GM23248 (cell line): ENCODE measurements around the gene CIROP. TPM values are rescaled to one million over a fixed set of nuclear protein-coding genes. Genes with fewer than 3 reads are reported as not detected.

ENCODE experiments used
- DNase-seq: peaks from one replicate; pipeline ENCODE4 v3.0.0-alpha.2; 2015
- H2AFZ ChIP-seq: fragments of 200-600 bp; sonication (generic); 2 replicates; pipeline ENCODE4 v1.6.1; 2016; ENCODE audit warnings: antibody characterized with exemption
- H3F3A ChIP-seq: fragments of 200-600 bp; sonication (generic); 2 replicates; pipeline ENCODE4 v1.6.1; 2016; ENCODE audit warnings: mild to moderate bottlenecking, antibody characterized with exemption, mixed run types; ENCODE audit not compliant: insufficient read depth
- H3K27ac ChIP-seq: fragments of 200-600 bp; sonication (generic); 2 replicates; pipeline ENCODE4 v1.5.1; 2016; ENCODE audit warnings: mild to moderate bottlenecking
- H3K27me3 ChIP-seq: fragments of 200-600 bp; sonication (generic); replicated peaks from 2 replicates; pipeline ENCODE4 v1.6.1; 2016; ENCODE audit warnings: mild to moderate bottlenecking; ENCODE audit not compliant: insufficient read depth
- H3K36me3 ChIP-seq: fragments of 200-600 bp; sonication (generic); 2 replicates; pipeline ENCODE4 v1.6.1; 2016; ENCODE audit warnings: low read depth, mild to moderate bottlenecking
- H3K4me1 ChIP-seq: fragments of 200-600 bp; sonication (generic); 2 replicates; pipeline ENCODE4 v1.6.1; 2016; ENCODE audit warnings: mild to moderate bottlenecking; ENCODE audit not compliant: insufficient read depth
- H3K4me2 ChIP-seq: fragments of 200-600 bp; sonication (generic); one replicate; pipeline ENCODE4 v1.6.1; 2016; ENCODE audit warnings: mild to moderate bottlenecking; ENCODE audit not compliant: unreplicated experiment
- H3K4me3 ChIP-seq: fragments of 200-600 bp; sonication (generic); 2 replicates; pipeline ENCODE4 v1.5.1; 2016; ENCODE audit warnings: mild to moderate bottlenecking
- H3K79me2 ChIP-seq: fragments of 200-600 bp; sonication (generic); 2 replicates; pipeline ENCODE4 v1.6.1; 2016; ENCODE audit warnings: mild to moderate bottlenecking; ENCODE audit not compliant: insufficient read depth
- H3K9ac ChIP-seq: fragments of 200-600 bp; sonication (generic); 2 replicates; pipeline ENCODE4 v1.6.1; 2016; ENCODE audit warnings: mild to moderate bottlenecking
- H3K9me2 ChIP-seq: fragments of 200-600 bp; sonication (generic); 2 replicates; pipeline ENCODE4 v1.6.1; 2016; ENCODE audit warnings: mixed run types, mild to moderate bottlenecking, moderate library complexity; ENCODE audit not compliant: insufficient read depth
- H3K9me3 ChIP-seq: fragments of 200-600 bp; sonication (generic); one replicate; pipeline ENCODE4 v1.6.1; 2017; ENCODE audit warnings: low read depth
- H4K20me1 ChIP-seq: fragments of 200-600 bp; sonication (generic); 2 replicates; pipeline ENCODE4 v1.6.0; 2016; ENCODE audit not compliant: insufficient read depth
- EZH2 ChIP-seq: fragments of 200-600 bp; sonication (generic); IDR thresholded peaks from 2 replicates; pipeline ENCODE4 v1.6.1; 2018; ENCODE audit warnings: antibody characterized with exemption, mild to moderate bottlenecking; ENCODE audit not compliant: insufficient read depth, poor library complexity, severe bottlenecking
- EZH2phosphoT487 ChIP-seq: fragments of 200-600 bp; sonication (generic); IDR thresholded peaks from 2 replicates; pipeline ENCODE4 v1.6.1; 2018; ENCODE audit warnings: antibody characterized with exemption, moderate library complexity, mild to moderate bottlenecking, low read depth; ENCODE audit not compliant: insufficient read depth
- WGBS, 2 experiments: methylation state at CpG; one replicate each; pipeline ENCODE4 v1.1.6; 2015 to 2017; ENCODE audit warnings: low lambda C conversion rate in 2 of 2, low coverage in 1 of 2; ENCODE audit errors: missing lambda C conversion rate in 2 of 2; 5-methylcytosine and 5-hydroxymethylcytosine counted together
- in situ Hi-C: fragments of 300-500 bp; cut with MboI; formaldehyde crosslinking; loops from 2 replicates; pipeline ENCODE4 v1.15.0; 2020
- polyA plus RNA-seq: library from polyadenylated mRNA; unstranded; fragments of >200 nt; fragmentation: Nextera tagmentation; extraction: Ambion mirVana; gene quantifications from 2 replicates; pipeline ENCODE4 v1.2.1, GENCODE V29; 2016
- total RNA-seq: library from RNA; depleted of rRNA; stranded (reverse); fragments of >200 nt; shearing (Covaris generic); gene quantifications from 2 replicates; pipeline ENCODE4 v1.2.3, GENCODE V29; 2014; rRNA removed

The CIROP gene, protein sequence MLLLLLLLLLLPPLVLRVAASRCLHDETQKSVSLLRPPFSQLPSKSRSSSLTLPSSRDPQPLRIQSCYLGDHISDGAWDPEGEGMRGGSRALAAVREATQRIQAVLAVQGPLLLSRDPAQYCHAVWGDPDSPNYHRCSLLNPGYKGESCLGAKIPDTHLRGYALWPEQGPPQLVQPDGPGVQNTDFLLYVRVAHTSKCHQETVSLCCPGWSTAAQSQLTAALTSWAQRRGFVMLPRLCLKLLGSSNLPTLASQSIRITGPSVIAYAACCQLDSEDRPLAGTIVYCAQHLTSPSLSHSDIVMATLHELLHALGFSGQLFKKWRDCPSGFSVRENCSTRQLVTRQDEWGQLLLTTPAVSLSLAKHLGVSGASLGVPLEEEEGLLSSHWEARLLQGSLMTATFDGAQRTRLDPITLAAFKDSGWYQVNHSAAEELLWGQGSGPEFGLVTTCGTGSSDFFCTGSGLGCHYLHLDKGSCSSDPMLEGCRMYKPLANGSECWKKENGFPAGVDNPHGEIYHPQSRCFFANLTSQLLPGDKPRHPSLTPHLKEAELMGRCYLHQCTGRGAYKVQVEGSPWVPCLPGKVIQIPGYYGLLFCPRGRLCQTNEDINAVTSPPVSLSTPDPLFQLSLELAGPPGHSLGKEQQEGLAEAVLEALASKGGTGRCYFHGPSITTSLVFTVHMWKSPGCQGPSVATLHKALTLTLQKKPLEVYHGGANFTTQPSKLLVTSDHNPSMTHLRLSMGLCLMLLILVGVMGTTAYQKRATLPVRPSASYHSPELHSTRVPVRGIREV
- total RNA-seq (not detected in 2 replicates), polyA plus RNA-seq (0.09 TPM in 1 of 2 replicates, not detected in the other)

DNA sequence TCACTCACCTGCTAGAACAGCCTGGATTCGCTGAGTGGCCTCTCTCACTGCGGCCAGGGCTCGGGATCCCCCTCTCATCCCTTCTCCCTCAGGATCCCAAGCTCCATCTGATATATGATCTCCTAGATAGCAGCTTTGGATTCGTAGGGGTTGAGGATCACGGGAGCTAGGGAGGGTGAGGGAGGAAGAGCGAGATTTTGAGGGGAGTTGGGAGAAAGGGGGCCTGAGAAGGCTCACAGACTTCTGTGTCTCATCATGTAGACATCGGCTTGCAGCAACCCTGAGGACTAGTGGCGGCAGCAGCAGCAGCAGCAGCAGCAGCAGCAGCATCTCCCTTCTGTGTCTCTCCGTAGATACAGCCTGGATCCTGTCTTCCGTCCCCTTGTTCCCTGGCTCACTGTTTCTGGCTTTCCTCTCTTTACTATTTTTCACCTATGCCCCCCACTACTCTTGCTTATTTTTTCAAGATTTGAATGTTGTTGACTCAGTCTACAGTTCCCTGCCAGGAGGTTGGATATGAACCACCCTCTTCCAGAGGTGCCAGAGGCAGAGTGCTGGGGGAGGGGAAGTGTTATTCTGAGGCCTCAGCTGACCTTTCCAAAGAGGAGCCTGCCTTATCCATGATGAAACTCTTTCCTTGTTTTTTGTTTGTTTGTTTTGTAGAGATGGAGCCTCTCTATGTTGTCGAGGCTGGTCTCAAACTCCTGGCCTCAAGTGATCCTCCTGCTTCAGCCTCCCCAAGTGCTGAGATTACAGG lies at the start of gene CIROP:
CIROP (minus strand) TSS at position 399 of the 757 bp plus-strand sequence; CDS start at position 330, 69 bp downstream.
- Histone ChIP-seq H3K4me2 (no peak within 1 kb of the TSS), H3K27ac (no peak within 1 kb of the TSS), H3F3A (peaks cover 14% of the 10 kb centered on the region), H3K79me2 (peaks cover 9% of the 10 kb centered on the region), H3K27me3 (no peaks in the 10 kb centered on the region), H4K20me1 (no peaks in the 10 kb centered on the region), H3K9me3 (no peaks in the 10 kb centered on the region), H3K4me1 (0 out of 2 replicates have a peak, but pooled peaks cover 4% of the 10 kb centered on the region), H3K9ac (no peak within 1 kb of the TSS), H2AFZ (no peak within 1 kb of the TSS), H3K4me3 (no peak within 1 kb of the TSS), H3K9me2 (no peaks in the 10 kb centered on the region), H3K36me3 (no peaks in the 10 kb centered on the region)
- WGBS, 2 experiments = 61 to 62% methylated on average over 11 of the region's 11 CpGs
- TF ChIP-seq EZH2 = no peak
- no peak for TF ChIP-seq EZH2phosphoT487
- peak; percentile 36 for DNase-seq
- in situ Hi-C loops = no loop called here

DNA sequence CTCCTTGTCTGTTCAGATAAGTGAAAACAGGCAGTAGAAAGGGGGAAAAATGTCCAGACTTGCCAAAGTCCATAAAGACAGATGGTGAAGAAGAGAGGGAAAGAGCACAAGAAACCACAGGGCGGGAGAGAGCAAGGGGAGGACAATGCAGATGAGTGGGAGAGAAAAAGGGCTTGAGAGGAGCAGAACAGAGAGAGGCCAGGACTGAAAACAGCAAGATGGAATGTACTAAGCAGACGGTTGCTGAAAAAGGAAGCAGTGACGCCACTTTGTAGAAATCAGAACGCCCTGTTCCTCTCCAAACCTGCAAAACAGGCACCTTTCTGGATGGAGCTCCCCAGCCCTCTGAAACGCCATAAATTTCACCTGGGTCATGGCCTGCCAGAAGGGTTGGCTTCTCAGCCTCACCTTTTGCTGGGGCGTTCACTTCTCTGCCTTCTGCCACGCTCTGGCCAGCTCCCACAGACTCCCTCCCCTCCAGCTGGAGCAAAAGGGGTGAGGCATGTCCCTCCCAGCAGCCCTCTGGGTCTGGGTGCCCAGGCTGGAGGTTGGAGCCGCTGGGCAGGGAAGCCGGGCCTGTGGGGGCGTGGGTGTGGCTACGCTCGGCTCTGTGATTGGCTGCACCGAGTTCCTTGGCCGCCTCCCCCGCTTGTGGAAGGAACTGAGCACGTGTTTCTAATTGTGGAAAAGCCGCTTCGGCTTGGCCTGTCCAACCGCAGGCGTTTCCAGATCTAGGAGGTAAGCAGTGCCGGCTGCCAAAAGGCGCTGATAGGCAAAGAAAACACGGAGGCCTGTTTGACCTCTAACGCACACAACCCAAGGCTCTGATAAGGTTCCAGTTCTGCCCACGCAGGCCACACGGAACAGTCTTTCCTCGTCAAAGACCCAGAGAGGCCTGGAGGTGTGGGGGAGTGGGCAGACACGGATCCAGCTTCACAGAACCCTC lies 49.3 kb upstream of the CIROP start:
- H3K9ac ChIP-seq = peak overlapping the region; percentile 77
- H3F3A ChIP-seq = peaks cover 33% of the 10 kb centered on the region
- H3K36me3 ChIP-seq = no peaks in the 10 kb centered on the region
- 2 to 3% methylated on average over 28 of the region's 28 CpGs for WGBS, 2 experiments
- H3K4me3 ChIP-seq = peak overlapping the region; percentile 59
- H3K79me2 ChIP-seq = no peaks in the 10 kb centered on the region
- peaks cover 28% of the 10 kb centered on the region for H3K4me1 ChIP-seq
- TF ChIP-seq EZH2 (no peak), EZH2phosphoT487 (no peak)
- no peaks in the 10 kb centered on the region for H3K9me3 ChIP-seq
- H3K4me2 ChIP-seq = peak overlapping the region; percentile 84
- H3K27ac ChIP-seq = peak overlapping the region; percentile 90
- in situ Hi-C loops = no loop called here
- H4K20me1 ChIP-seq = no peaks in the 10 kb centered on the region
- no peaks in the 10 kb centered on the region for H3K9me2 ChIP-seq
- peak; percentile 96 for DNase-seq
- H2AFZ ChIP-seq = peak overlapping the region; percentile 92
- no peaks in the 10 kb centered on the region for H3K27me3 ChIP-seq

DNA sequence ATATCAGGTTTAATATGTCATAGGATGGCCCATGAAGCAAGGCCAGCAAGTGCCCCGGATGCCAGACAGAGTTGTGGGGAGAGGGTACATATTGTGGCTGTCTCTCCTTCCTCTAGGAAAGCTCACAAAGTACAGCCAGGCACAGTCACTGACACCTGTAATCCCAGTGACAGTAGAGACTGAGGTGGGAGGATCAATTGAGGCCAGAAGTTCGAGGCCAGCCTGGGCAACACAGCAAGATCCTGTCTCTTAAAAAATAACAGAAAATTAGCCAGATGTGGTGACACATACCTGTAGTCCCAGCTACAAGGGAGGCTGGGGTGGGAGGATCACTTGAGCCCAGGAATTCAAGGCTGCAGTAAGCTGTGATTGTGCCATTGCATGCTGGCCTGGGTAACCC lies 46.6 kb upstream of the CIROP start:
- H3K79me2 ChIP-seq = no peaks in the 10 kb centered on the region
- peaks cover 39% of the 10 kb centered on the region for H3F3A ChIP-seq
- no peak overlapping the region for H3K4me3 ChIP-seq
- TF ChIP-seq EZH2phosphoT487 (no peak), EZH2 (no peak)
- no peaks in the 10 kb centered on the region for H3K9me2 ChIP-seq
- DNase-seq = no peak
- H3K9me3 ChIP-seq = no peaks in the 10 kb centered on the region
- in situ Hi-C loops = no loop called here
- peaks cover 28% of the 10 kb centered on the region for H3K4me1 ChIP-seq
- 85 to 96% methylated on average over 2 of the region's 2 CpGs for WGBS, 2 experiments
- H3K9ac ChIP-seq = no peak overlapping the region
- H3K27ac ChIP-seq = no peak overlapping the region
- H3K27me3 ChIP-seq = no peaks in the 10 kb centered on the region
- no peaks in the 10 kb centered on the region for H4K20me1 ChIP-seq
- no peak overlapping the region for H2AFZ ChIP-seq
- H3K36me3 ChIP-seq = no peaks in the 10 kb centered on the region
- no peak overlapping the region for H3K4me2 ChIP-seq
